Hepatocyte (in vitro differentiated cells): ENCODE results near the gene POLG2. TPM values are rescaled to one million over a fixed set of nuclear protein-coding genes. Genes with fewer than 3 reads are reported as not detected.
A peak's percentile ranks its signal among the peaks of the same experiment; 100 is the strongest.

Source experiments
- DNase-seq: peaks from one replicate; pipeline ENCODE4 v3.0.0-alpha.2; 2016; ENCODE audit warnings: low spot score
- H2AFZ ChIP-seq: fragments of 200-600 bp; sonication (generic); 2 replicates; pipeline ENCODE4 v1.6.0; 2016; ENCODE audit warnings: antibody characterized with exemption, mild to moderate bottlenecking
- H3K27ac ChIP-seq: fragments of 200-600 bp; sonication (generic); 2 replicates; pipeline ENCODE4 v1.5.1; 2016; ENCODE audit warnings: mild to moderate bottlenecking
- H3K27me3 ChIP-seq: fragments of 200-600 bp; sonication (generic); 2 replicates; pipeline ENCODE4 v1.6.1; 2016
- H3K36me3 ChIP-seq: fragments of 200-600 bp; sonication (generic); replicated peaks from 2 replicates; pipeline ENCODE4 v1.5.1; 2016; ENCODE audit warnings: low read depth; ENCODE audit not compliant: insufficient read depth
- H3K4me1 ChIP-seq: fragments of 200-600 bp; sonication (generic); 2 replicates; pipeline ENCODE4 v1.5.1; 2016; ENCODE audit warnings: mild to moderate bottlenecking, moderate library complexity; ENCODE audit not compliant: insufficient read depth
- H3K4me2 ChIP-seq: fragments of 200-600 bp; sonication (generic); 2 replicates; pipeline ENCODE4 v1.6.0; 2016
- H3K4me3 ChIP-seq: fragments of 200-600 bp; sonication (generic); 2 replicates; pipeline ENCODE4 v1.5.1; 2016; ENCODE audit warnings: mild to moderate bottlenecking
- H3K79me2 ChIP-seq: fragments of 200-600 bp; sonication (generic); 2 replicates; pipeline ENCODE4 v1.6.0; 2017; ENCODE audit warnings: mild to moderate bottlenecking
- H3K9me2 ChIP-seq: fragments of 200-600 bp; sonication (generic); replicated peaks from 2 replicates; pipeline ENCODE4 v1.6.0; 2017; ENCODE audit warnings: mild to moderate bottlenecking; ENCODE audit not compliant: insufficient read depth
- H3K9me3 ChIP-seq: fragments of 200-600 bp; sonication (generic); 2 replicates; pipeline ENCODE4 v1.5.1; 2016; ENCODE audit warnings: low read depth, mild to moderate bottlenecking
- H4K20me1 ChIP-seq: fragments of 200-600 bp; sonication (generic); 2 replicates; pipeline ENCODE4 v1.6.0; 2016; ENCODE audit warnings: mild to moderate bottlenecking; ENCODE audit not compliant: insufficient read depth, poor library complexity, severe bottlenecking
- CTCF ChIP-seq: fragments of 200-600 bp; sonication (generic); IDR thresholded peaks from 2 replicates; pipeline ENCODE4 v1.5.1; 2016; ENCODE audit warnings: antibody characterized with exemption, mild to moderate bottlenecking; ENCODE audit not compliant: poor library complexity
- EZH2 ChIP-seq: fragments of 200-600 bp; sonication (generic); IDR thresholded peaks from 2 replicates; pipeline ENCODE4 v1.6.1; 2016; ENCODE audit warnings: antibody characterized with exemption, mild to moderate bottlenecking, borderline replicate concordance
- EZH2phosphoT487 ChIP-seq: fragments of 200-600 bp; sonication (generic); IDR thresholded peaks from one replicate; pipeline ENCODE4 v1.6.1; 2018; ENCODE audit warnings: antibody characterized with exemption, mild to moderate bottlenecking, low read depth, moderate library complexity; ENCODE audit not compliant: unreplicated experiment, severe bottlenecking
- WGBS: methylation state at CpG from one replicate; pipeline ENCODE4 v1.1.6; 2016; ENCODE audit warnings: low lambda C conversion rate; ENCODE audit errors: missing lambda C conversion rate; 5-methylcytosine and 5-hydroxymethylcytosine counted together
- polyA plus RNA-seq: library from polyadenylated mRNA; unstranded; fragments of >200 nt; fragmentation: Nextera tagmentation; extraction: Ambion mirVana; gene quantifications from 2 replicates; pipeline ENCODE4 v1.2.1, GENCODE V29; 2016
- total RNA-seq: library from RNA; depleted of rRNA; stranded (reverse); fragments of >200 nt; gene quantifications from 2 replicates; pipeline ENCODE4 v1.2.3, GENCODE V29; 2014

Gene POLG2
- total and polyA plus RNA-seq, 2 experiments from 2014 or later, result 8.1 to 9.7 TPM

GRCh38 chr17:64494121-64494520 lies 2.7 kb downstream of the POLG2 start:
- no peak for DNase-seq
- no peaks in the 10 kb centered on the region for H3K9me3 ChIP-seq
- peaks cover 5% of the 10 kb centered on the region for H3K36me3 ChIP-seq
- H3K4me3 ChIP-seq, result no peak overlapping the region
- no peak overlapping the region for H2AFZ ChIP-seq
- no peaks in the 10 kb centered on the region for H3K9me2 ChIP-seq
- H3K4me2 ChIP-seq, result no peak overlapping the region
- no peaks in the 10 kb centered on the region for H3K27me3 ChIP-seq
- H3K27ac ChIP-seq, result no peak overlapping the region
- TF ChIP-seq CTCF (no peak), EZH2phosphoT487 (no peak)
- H3K4me1 ChIP-seq, result peaks cover 22% of the 10 kb centered on the region
- 97% methylated on average over 2 of the region's 2 CpGs for WGBS
- H3K79me2 ChIP-seq, result peaks cover 31% of the 10 kb centered on the region
- H4K20me1 ChIP-seq, result peaks cover 13% of the 10 kb centered on the region

GRCh38 chr17:64492481-64493109 lies 4.3 kb downstream of the POLG2 start:
- Histone ChIP-seq H3K4me3 (no peak overlapping the region), H3K27me3 (no peaks in the 10 kb centered on the region), H3K4me2 (no peak overlapping the region), H3K36me3 (no peaks in the 10 kb centered on the region), H3K79me2 (peaks cover 28% of the 10 kb centered on the region), H4K20me1 (no peaks in the 10 kb centered on the region), H3K9me2 (no peaks in the 10 kb centered on the region), H3K4me1 (peaks cover 10% of the 10 kb centered on the region), H3K27ac (no peak overlapping the region), H2AFZ (no peak overlapping the region), H3K9me3 (no peaks in the 10 kb centered on the region)
- DNase-seq, result no peak
- WGBS, result 95% methylated on average over 6 of the region's 6 CpGs
- TF ChIP-seq CTCF (peak; percentile 14), EZH2 (no peak)

GRCh38 chr17:64491994-64492393 lies 4.9 kb downstream of the POLG2 start:
- H4K20me1 ChIP-seq, result no peaks in the 10 kb centered on the region
- H3K36me3 ChIP-seq, result no peaks in the 10 kb centered on the region
- H3K4me1 ChIP-seq, result peaks cover 6% of the 10 kb centered on the region
- H2AFZ ChIP-seq, result no peak overlapping the region
- H3K9me2 ChIP-seq, result no peaks in the 10 kb centered on the region
- TF ChIP-seq EZH2 (no peak), EZH2phosphoT487 (no peak)
- no peak overlapping the region for H3K27ac ChIP-seq
- H3K79me2 ChIP-seq, result peaks cover 28% of the 10 kb centered on the region
- no peak overlapping the region for H3K4me3 ChIP-seq
- no peaks in the 10 kb centered on the region for H3K9me3 ChIP-seq
- WGBS, result 91% methylated on average over 3 of the region's 3 CpGs
- DNase-seq, result no peak
- no peaks in the 10 kb centered on the region for H3K27me3 ChIP-seq
- H3K4me2 ChIP-seq, result no peak overlapping the region

- peak; percentile 23 for DNase-seq
- H3K27ac ChIP-seq, result no peak overlapping the region
- H3K79me2 ChIP-seq, result peaks cover 27% of the 10 kb centered on the region
- no peaks in the 10 kb centered on the region for H3K36me3 ChIP-seq
- no peaks in the 10 kb centered on the region for H3K9me2 ChIP-seq
- H3K9me3 ChIP-seq, result no peaks in the 10 kb centered on the region
- WGBS, result 97% methylated on average over 13 of the region's 13 CpGs
- H3K4me1 ChIP-seq, result peaks cover 6% of the 10 kb centered on the region
- H3K27me3 ChIP-seq, result no peaks in the 10 kb centered on the region
- H2AFZ ChIP-seq, result no peak overlapping the region
- no peak overlapping the region for H3K4me3 ChIP-seq
- TF ChIP-seq EZH2phosphoT487 (no peak), CTCF (peak; percentile 43), EZH2 (no peak)
- H4K20me1 ChIP-seq, result no peaks in the 10 kb centered on the region
- H3K4me2 ChIP-seq, result no peak overlapping the region
Measured at GRCh38 chr17:64491034-64491860, 5.6 kb downstream of the POLG2 start.
